H9 (cell line): Measurements from ENCODE around the gene AFAP1. TPM values are rescaled to one million over a fixed set of nuclear protein-coding genes. Genes with fewer than 3 reads are reported as not detected.

Experiments used
- DNase-seq: peaks from one replicate; pipeline ENCODE4 v3.0.0-alpha.2; 2017
- H2AFZ ChIP-seq: one replicate; pipeline ENCODE4 v1.6.1; 2013; ENCODE audit warnings: mild to moderate bottlenecking, low read length, control low read depth, moderate library complexity
- H2AK5ac ChIP-seq: 2 replicates; pipeline ENCODE4 v1.6.1; 2013; ENCODE audit warnings: low read length, control low read depth, mixed read lengths; ENCODE audit not compliant: insufficient read length
- H2BK120ac ChIP-seq: one replicate; pipeline ENCODE4 v1.6.1; 2013; ENCODE audit warnings: low read depth, mild to moderate bottlenecking, low read length, control low read depth, inconsistent platforms; ENCODE audit not compliant: poor library complexity, severe bottlenecking
- H2BK12ac ChIP-seq: 2 replicates; pipeline ENCODE4 v1.6.1; 2013; ENCODE audit warnings: low read length, control low read depth, mixed read lengths, low read depth; ENCODE audit not compliant: insufficient read length
- H2BK15ac ChIP-seq: 2 replicates; pipeline ENCODE4 v1.6.1; 2013; ENCODE audit warnings: low read depth, low read length, control low read depth
- H2BK20ac ChIP-seq: one replicate; pipeline ENCODE4 v1.6.1; 2013; ENCODE audit warnings: low read depth, mild to moderate bottlenecking, low read length, control low read depth, inconsistent platforms; ENCODE audit not compliant: poor library complexity, severe bottlenecking
- H2BK5ac ChIP-seq: 2 replicates; pipeline ENCODE4 v1.6.1; 2013; ENCODE audit warnings: low read length, control low read depth, mixed read lengths; ENCODE audit not compliant: insufficient read length
- H3K14ac ChIP-seq: 2 replicates; pipeline ENCODE4 v1.6.1; 2013; ENCODE audit warnings: low read length, control low read depth; ENCODE audit not compliant: insufficient read depth
- H3K18ac ChIP-seq: 2 replicates; pipeline ENCODE4 v1.6.1; 2013; ENCODE audit warnings: low read depth, mild to moderate bottlenecking, mixed read lengths, low read length, control low read depth; ENCODE audit not compliant: insufficient read length
- H3K23ac ChIP-seq: 2 replicates; pipeline ENCODE4 v1.6.1; 2013; ENCODE audit warnings: low read length, control low read depth, mixed read lengths, low read depth; ENCODE audit not compliant: insufficient read length
- H3K23me2 ChIP-seq: 2 replicates; pipeline ENCODE4 v1.6.1; 2013; ENCODE audit warnings: low read depth, mild to moderate bottlenecking, mixed read lengths, low read length, control low read depth; ENCODE audit not compliant: insufficient read length, poor library complexity, severe bottlenecking
- H3K27ac ChIP-seq: 2 replicates; pipeline ENCODE4 v1.5.1; 2013; ENCODE audit warnings: low read length, control low read depth, mixed read lengths, low read depth; ENCODE audit not compliant: insufficient read length
- H3K27me3 ChIP-seq: 2 replicates; pipeline ENCODE4 v1.6.1; 2013; ENCODE audit warnings: low read length, control low read depth, inconsistent platforms; ENCODE audit not compliant: insufficient read depth
- H3K4ac ChIP-seq: 2 replicates; pipeline ENCODE4 v1.6.1; 2013; ENCODE audit warnings: low read depth, mild to moderate bottlenecking, control low read depth, inconsistent platforms, low read length, moderate library complexity
- H3K4me1 ChIP-seq: 2 replicates; pipeline ENCODE4 v1.6.1; 2013; ENCODE audit warnings: low read length, control low read depth, inconsistent platforms; ENCODE audit not compliant: insufficient read depth
- H3K4me2 ChIP-seq: 2 replicates; pipeline ENCODE4 v1.6.1; 2013; ENCODE audit warnings: low read length, control low read depth, mixed read lengths; ENCODE audit not compliant: insufficient read length, insufficient read depth
- H3K56ac ChIP-seq: 2 replicates; pipeline ENCODE4 v1.6.1; 2013; ENCODE audit warnings: low read depth, mild to moderate bottlenecking, mixed read lengths, low read length, control low read depth; ENCODE audit not compliant: insufficient read length
- H3K79me1 ChIP-seq: 2 replicates; pipeline ENCODE4 v1.6.1; 2013; ENCODE audit warnings: low read depth, mild to moderate bottlenecking, moderate library complexity, low read length, control low read depth, inconsistent platforms; ENCODE audit not compliant: insufficient read depth, poor library complexity, severe bottlenecking
- H3K79me2 ChIP-seq: 2 replicates; pipeline ENCODE4 v1.6.1; 2013; ENCODE audit warnings: low read length, control low read depth, inconsistent platforms; ENCODE audit not compliant: insufficient read depth
- H3K9ac ChIP-seq: 2 replicates; pipeline ENCODE4 v1.6.1; 2013; ENCODE audit warnings: low read length, control low read depth, mixed read lengths; ENCODE audit not compliant: insufficient read length; ENCODE audit errors: extremely low read depth
- H3K9me3 ChIP-seq: one replicate; pipeline ENCODE4 v1.6.1; 2013; ENCODE audit warnings: low read depth, low read length, inconsistent platforms; ENCODE audit not compliant: control insufficient read depth
- H3T11ph ChIP-seq: one replicate; pipeline ENCODE4 v1.6.1; 2013; ENCODE audit warnings: mild to moderate bottlenecking, low read length, control low read depth, inconsistent platforms
- H4K20me1 ChIP-seq: one replicate; pipeline ENCODE4 v1.6.1; 2013; ENCODE audit not compliant: control insufficient read depth, insufficient read length, insufficient read depth
- H4K5ac ChIP-seq: 2 replicates; pipeline ENCODE4 v1.6.1; 2013; ENCODE audit warnings: low read depth, mild to moderate bottlenecking, mixed read lengths, low read length, control low read depth; ENCODE audit not compliant: insufficient read length
- H4K8ac ChIP-seq: replicated peaks from 2 replicates; pipeline ENCODE4 v1.6.1; 2013; ENCODE audit warnings: low read length, control low read depth, mixed read lengths, low read depth; ENCODE audit not compliant: insufficient read length
- H4K91ac ChIP-seq: 2 replicates; pipeline ENCODE4 v1.6.1; 2013; ENCODE audit warnings: low read depth, mild to moderate bottlenecking, moderate library complexity, mixed read lengths, low read length, control low read depth; ENCODE audit not compliant: insufficient read length
- H3K27ac Mint-ChIP-seq, 3 experiments: 2 replicates in 2 of 3; 3 replicates in 1 of 3; pipeline ENCODE4 v1.8.0; 2020 to 2021; ENCODE audit warnings: mixed read lengths in 3 of 3, mild to moderate bottlenecking in 1 of 3, moderate library complexity in 1 of 3
- H3K27me3 Mint-ChIP-seq: 2 replicates; pipeline ENCODE4 v1.8.0; 2021; ENCODE audit warnings: low read depth, mild to moderate bottlenecking, moderate library complexity, mixed read lengths
- H3K36me3 Mint-ChIP-seq, 3 experiments: 2 replicates in 2 of 3; 3 replicates in 1 of 3; pipeline ENCODE4 v1.8.0; 2020 to 2021; ENCODE audit warnings: low read depth in 3 of 3, mixed read lengths in 3 of 3; ENCODE audit not compliant: insufficient read depth in 1 of 3
- H3K4me1 Mint-ChIP-seq, 2 experiments: 2 replicates each; pipeline ENCODE4 v1.8.0; 2020; ENCODE audit warnings: mixed read lengths in 2 of 2
- H3K4me3 Mint-ChIP-seq, 2 experiments: 2 replicates in 1 of 2; 3 replicates in 1 of 2; pipeline ENCODE4 v1.8.0; 2020 to 2021; ENCODE audit warnings: mild to moderate bottlenecking in 2 of 2, mixed read lengths in 2 of 2, moderate library complexity in 1 of 2
- H3K9me3 Mint-ChIP-seq, 2 experiments: 2 replicates in 1 of 2; 3 replicates in 1 of 2; pipeline ENCODE4 v1.8.0; 2020; ENCODE audit warnings: mild to moderate bottlenecking in 2 of 2, mixed read lengths in 2 of 2, moderate library complexity in 1 of 2
- WGBS: extraction: QIAGEN DNeasy Blood & Tissue Kit; methylation state at CpG from one replicate; pipeline ENCODE4 v1.1.7; 2013; ENCODE audit warnings: missing lambda C conversion rate, low lambda C conversion rate, mixed read lengths; ENCODE audit not compliant: insufficient read length; ENCODE audit errors: extremely low coverage; 5-methylcytosine and 5-hydroxymethylcytosine counted together
- total RNA-seq: library from RNA; stranded (reverse); gene quantifications from 2 replicates; pipeline ENCODE4 v1.2.1, GENCODE V29; 2021
- TF ChIP-seq, protein P1 (sequence below): fragments of 200-600 bp; sonication (generic); conservative IDR thresholded peaks from 3 replicates; pipeline ENCODE4 v1.8.0; 2021; ENCODE audit warnings: antibody characterized with exemption, mild to moderate bottlenecking

Gene AFAP1
- total RNA-seq, 1 experiment from 2014 or later = 6.5 TPM

DNA sequence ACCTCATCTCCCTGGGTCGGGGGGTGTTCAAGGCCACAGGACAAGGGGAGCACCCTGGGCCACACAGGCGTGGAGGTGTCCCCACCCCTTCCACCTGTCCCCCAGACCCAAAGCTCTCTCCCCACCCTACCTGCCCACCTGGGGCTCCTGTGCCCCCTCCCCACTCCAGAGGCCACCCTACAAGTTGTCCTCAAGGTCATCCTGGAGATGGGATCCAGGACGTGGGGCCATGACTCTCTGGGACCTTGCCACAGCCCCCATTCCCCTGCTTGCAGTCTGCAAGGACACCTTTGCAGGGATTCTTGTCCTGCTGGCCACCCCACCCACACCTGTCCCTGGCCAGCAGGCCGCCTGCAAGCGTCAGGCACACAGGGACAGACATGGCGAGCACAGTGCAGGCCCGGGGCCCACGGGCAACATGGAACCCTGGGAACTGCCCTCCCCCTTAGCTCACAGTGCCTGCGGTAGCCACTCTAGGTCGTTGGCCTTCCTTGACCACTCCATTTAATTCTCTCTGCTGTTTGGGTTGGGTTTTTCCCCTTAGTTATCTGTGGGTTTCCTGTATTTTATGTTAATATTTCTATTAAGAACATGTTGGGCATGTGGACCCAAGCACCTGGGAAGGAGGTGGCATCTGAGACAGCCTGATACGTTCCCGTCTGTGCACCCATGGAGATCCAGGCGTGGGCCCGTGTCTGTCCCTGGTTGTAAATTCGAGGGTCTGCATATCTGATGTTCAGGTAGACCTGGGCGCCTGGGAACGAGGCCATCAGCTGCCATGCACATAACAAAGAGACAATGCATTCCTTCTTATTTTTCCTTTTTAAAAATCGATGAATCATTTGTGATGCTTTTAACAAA lies 197.5 kb downstream of the AFAP1 start:
- Histone ChIP-seq H3K4ac (no peak overlapping the region), H3K9me3 (no peaks in the 10 kb centered on the region), H3K4me2 (no peak overlapping the region), H2BK12ac (no peak overlapping the region), H3K27ac (no peak overlapping the region), H2BK120ac (no peak overlapping the region), H4K20me1 (no peaks in the 10 kb centered on the region), H2BK15ac (no peak overlapping the region), H2AFZ (no peak overlapping the region), H4K5ac (no peak overlapping the region), H3K23ac (no peak overlapping the region), H2BK20ac (no peak overlapping the region), H4K91ac (no peak overlapping the region), H3K79me2 (no peaks in the 10 kb centered on the region), H2AK5ac (no peak overlapping the region), H3K27me3 (no peaks in the 10 kb centered on the region), H2BK5ac (no peak overlapping the region), H3K14ac (no peak overlapping the region), H3K18ac (no peak overlapping the region), H3T11ph (no peak overlapping the region), H3K23me2 (no peaks in the 10 kb centered on the region), H3K4me1 (no peaks in the 10 kb centered on the region), H4K8ac (no peak overlapping the region), H3K56ac (no peak overlapping the region), H3K79me1 (no peaks in the 10 kb centered on the region), H3K9ac (no peak overlapping the region)
- no peaks in the 10 kb centered on the region; a peak in 1 of 7 replicates for H3K36me3 Mint-ChIP-seq
- TF ChIP-seq, protein P1, sequence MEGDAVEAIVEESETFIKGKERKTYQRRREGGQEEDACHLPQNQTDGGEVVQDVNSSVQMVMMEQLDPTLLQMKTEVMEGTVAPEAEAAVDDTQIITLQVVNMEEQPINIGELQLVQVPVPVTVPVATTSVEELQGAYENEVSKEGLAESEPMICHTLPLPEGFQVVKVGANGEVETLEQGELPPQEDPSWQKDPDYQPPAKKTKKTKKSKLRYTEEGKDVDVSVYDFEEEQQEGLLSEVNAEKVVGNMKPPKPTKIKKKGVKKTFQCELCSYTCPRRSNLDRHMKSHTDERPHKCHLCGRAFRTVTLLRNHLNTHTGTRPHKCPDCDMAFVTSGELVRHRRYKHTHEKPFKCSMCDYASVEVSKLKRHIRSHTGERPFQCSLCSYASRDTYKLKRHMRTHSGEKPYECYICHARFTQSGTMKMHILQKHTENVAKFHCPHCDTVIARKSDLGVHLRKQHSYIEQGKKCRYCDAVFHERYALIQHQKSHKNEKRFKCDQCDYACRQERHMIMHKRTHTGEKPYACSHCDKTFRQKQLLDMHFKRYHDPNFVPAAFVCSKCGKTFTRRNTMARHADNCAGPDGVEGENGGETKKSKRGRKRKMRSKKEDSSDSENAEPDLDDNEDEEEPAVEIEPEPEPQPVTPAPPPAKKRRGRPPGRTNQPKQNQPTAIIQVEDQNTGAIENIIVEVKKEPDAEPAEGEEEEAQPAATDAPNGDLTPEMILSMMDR = no peak
- H3K4me3 Mint-ChIP-seq = no peak overlapping the region
- no CpG with 5 or more reads among the region's 18 CpGs for WGBS
- peaks cover 11% of the 10 kb centered on the region for H3K27me3 Mint-ChIP-seq
- H3K9me3 Mint-ChIP-seq = no peaks in the 10 kb centered on the region; a peak in 1 of 5 replicates
- H3K4me1 Mint-ChIP-seq = no peaks in the 10 kb centered on the region
- H3K27ac Mint-ChIP-seq = no peak overlapping the region
- no peak for DNase-seq
